ENCODE data around the gene WDR45B.
"Not testable (repeated sequence)": the region's sequence is repeated elsewhere in the genome, so short reads cannot be mapped to it uniquely, and the experiment has no call there.

Gene WDR45B

DNA sequence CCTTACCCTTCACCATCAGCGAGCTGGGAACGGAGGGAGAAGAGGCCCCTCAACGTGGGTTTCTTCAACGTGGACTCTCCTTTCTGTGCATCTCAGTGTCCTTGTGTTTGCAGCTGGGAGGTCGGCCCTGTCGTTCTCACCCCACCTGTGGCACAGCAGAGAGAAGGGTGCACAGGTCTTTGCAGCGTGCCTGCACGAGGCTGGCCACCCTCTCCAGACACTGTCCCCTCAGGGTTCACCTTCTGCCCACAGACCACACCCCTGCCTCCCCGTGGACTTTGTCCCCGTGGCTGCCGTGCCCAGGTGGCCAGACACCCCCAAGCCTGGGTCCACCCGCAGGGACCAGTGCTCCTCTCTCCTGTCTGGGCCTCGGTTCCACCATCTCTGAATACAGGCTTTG is 7.3 kb upstream of the WDR45B start:
- DNase-seq, result no peak

DNA sequence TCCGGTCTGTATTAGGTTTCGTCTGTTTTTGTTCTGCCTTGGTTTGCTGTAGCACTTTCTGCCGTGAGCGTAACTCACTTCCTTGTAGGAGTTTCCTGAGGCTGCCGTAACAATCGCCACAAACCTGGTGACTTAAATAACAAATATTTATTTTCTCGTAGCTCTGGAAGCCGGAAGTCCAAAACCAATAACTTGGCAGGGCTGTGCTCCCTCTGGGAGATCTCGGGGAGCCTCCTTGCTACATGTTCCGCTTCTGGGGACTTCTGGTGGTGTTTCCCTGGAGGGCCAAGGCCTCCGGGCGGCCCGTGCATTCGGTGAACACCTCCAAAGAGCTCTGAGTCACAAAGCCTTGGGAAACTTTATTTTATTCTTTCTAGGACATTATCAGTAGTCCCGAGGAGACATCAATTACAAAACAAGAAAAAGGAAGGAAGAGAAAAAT is 6.8 kb upstream of the WDR45B start:
- DNase-seq, result no peak

DNA sequence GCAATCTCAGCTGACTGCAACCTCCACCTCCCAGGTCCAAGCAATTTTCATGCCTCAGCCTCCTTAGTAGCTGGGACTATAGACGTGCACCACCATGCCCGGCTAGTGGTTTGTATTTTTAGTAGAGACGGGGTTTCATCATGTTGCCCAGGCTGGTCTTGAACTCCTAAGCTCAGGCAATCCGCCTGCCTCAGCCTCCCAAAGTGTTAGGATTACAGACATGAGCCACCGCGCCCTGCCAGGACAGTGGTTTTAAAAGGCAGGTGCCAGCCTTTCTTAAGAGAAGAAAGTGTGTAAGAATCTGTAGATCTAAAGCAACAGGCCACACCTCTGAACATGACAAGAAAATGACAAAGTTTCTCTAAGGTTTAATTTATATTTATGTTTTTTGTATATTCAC is 6.4 kb upstream of the WDR45B start:
- not testable (repeated sequence) for DNase-seq

DNA sequence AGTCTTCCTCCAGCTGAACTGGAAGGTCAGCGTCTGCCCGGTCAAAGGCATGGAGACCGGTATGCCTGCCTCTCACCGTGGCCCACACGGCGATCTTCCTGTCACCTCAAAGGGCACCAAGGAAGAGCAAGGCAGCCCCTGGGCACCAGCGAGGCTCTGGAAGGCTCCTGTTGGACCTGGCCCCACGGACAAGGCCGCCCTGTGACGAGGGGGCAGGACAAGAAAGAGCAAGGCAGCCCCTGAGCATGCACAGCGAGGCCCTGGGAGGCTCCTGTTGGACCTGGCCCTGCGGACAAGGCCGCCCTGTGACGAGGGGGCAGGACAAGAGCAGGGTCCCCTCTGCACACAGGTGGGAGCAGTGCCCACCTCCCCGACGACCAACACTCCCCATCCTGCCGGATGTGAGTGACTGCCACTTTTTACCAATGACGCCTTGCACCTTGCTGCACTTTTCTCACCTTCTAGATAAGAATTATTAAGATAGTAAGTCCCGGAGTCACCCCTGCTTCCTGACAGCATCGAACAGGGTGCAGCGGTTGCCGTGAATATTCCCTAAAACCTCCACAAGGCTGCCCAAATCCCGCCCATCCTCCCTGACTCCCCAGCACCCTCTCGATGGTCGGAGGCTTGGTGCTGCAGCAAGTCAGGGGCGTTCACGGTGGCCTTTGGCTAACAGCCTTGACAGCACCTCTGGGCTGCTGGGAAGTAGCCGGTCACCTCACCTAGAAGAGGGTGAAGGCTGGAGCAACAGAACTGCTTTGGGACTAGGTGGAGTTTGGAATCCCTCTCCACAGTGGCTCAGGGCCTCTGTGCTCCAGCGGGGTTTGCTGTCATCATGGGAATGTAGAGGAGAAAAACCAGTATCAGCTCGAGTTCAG is 5.6 kb upstream of the WDR45B start:
- no peak for DNase-seq

DNA sequence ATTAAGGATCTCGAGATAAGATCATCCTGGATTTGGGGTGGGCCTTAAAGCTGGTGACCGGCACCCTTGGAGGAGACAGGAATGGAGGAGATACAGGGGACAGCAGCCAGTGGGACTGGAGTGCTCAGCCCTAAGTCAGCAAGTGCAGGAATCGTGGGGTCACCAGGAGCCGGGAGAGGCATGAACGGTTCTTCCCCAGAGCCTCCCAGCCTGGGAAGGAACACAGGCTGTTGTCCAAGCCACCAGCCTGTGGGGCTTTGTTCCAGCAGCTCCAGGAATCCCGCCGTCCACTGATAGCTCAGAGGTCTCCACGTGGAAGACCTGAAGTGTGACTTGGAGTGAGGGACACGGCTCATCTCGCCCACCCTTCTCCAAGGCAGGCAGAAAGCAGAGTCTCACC is 2.5 kb upstream of the WDR45B start:
- no peak for DNase-seq

DNA sequence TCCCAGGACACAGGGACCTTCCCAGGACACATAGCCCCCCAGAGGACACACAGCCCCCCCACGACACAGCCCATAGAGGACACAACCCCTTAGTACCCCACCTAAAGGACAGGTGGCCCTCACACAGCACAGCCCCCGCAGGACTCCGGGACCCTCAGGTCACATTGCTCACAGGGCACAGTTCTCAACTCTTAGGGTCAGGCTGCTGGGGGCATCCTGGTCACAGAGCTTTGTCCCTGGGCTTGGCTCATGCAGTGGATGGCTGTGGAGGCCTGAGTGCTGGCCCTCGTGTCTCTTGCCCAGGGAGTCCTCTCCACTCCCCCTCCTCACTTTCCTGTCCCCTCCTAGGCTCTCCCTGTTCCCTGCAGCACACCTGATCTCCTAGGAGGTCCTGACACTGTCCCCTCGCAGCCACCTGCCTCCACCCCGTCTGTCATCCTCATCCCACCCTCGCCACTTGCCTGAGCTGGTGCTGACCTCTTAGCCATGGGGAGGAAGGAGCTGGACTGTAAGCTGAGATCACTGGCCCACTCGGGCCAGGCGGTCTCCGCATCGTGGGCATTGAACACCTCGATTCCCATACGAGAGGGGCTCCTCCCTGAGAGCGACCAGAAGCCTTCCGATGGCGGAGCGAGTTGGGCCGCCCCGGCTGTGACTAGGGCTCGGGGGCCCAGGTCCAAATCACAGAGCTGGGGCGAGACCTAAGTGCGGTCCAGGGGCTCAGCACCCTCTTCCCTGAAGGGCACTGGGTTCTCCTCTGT is 1.4 kb upstream of the WDR45B start:
- no peak for DNase-seq

DNA sequence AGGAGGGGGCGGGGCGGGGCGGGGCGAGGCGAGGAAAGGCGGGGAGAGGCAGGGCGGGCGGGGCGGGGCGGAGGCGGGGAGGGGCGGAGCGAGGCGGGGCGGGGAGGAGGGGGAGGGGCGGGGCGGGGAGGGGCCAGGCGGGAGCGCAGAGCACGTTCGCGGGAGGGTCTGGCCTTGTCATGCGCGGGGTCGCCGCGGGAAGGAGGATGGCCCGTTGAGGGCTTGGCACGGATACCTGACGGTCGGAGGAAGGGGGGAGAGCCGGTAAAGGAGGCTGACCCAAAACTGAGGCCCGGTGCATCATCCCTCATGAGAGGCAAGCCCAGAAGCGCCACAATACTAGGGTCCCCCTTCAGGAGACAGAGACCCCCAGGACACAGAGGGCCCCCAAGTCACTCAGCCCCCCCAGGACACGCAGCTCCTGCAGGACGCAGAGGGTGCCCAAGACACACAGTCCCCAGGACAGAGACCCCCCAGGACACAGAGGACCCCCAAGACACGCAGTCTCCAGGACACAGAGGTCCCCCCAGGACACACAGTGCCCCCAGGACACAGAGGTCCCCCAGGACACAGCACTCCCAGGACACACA is 593 bp upstream of the WDR45B start:
- peak; percentile 65 for DNase-seq

DNA sequence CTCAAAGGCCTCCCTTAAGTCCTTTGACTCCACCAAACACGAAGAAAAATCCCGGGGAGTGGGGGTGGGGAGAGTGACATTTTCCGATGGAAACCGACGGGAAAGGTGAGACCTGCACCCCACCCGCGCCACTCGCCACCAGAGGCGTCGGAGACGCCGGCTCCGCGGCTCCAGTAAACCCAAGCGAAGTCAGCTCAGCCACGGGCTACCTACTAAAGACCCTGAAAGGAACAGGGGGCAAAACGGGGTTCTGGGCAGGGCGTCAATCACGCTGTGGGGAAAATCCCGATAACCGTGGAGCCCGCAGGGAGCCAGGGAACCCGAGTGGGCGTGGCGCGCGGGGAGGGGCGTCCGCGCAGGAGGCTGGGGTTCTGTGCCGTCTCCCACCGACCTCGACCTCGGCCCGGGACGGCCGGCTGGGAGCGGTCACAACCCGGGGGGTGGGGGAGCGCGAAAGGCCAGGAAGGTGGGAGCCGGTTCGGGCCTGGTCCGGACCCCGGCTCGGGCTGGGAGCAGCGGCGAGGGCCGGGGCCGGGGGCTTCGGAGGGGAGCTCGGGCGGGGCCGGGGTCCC is 565 bp downstream of the WDR45B start:
- DNase-seq, result peak; percentile 49

DNA sequence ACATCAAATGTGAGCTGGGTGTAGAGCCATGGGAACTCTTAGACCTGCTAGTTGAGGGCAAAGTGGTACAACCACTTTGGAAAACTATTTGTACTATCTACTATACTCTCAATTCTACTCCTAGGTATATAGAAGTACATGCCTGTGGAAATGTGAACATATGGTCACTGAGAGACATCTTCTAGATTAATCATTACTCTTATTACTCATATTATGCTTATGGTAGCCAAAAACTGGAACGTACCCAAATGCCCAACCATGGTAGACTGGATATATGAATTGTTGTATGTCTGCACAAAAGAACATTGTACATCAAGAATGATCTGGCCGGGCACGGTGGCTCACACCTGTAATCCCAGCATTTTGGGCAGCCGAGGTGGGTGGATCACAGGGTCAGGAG is 2.7 kb downstream of the WDR45B start:
- no peak for DNase-seq

DNA sequence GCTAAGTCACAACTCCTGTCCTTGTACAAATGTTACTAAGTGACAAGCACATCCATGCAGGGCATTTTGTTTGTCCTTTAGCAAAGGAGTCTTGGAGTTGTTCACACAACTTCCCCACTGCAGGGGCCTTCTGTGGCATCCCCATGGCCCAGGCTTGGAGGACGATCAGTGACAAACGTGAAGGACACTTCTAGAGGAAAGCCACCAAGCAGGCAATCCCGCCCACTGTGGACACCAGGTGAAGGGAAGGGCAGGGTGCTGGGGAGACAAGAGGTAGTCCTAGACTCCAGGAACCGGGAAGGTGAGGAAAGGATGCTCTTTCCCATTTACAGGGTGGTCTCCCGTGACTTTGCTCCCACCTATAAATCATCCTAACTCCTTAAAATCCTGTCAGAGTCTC is 4.1 kb downstream of the WDR45B start:
- no peak for DNase-seq

DNA sequence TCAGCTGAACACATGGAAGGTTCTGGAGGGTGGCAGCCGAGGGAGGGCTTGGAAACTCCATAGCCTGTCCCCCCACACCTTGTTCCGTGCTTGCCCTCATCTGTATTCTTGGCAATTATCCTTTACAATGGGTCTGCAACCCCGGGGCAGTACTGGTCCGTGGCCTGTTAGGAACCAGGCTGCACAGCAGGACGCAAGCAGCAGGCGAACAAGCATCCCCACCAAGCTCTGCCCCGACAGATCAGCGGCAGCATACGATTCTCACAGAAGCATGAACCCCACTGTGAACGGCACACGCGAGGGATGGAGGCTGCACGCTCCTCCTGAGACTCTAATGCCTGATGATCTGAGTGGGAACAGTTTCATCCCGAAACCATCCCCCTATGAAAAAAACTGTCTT is 6.2 kb downstream of the WDR45B start:
- no peak for DNase-seq

DNA sequence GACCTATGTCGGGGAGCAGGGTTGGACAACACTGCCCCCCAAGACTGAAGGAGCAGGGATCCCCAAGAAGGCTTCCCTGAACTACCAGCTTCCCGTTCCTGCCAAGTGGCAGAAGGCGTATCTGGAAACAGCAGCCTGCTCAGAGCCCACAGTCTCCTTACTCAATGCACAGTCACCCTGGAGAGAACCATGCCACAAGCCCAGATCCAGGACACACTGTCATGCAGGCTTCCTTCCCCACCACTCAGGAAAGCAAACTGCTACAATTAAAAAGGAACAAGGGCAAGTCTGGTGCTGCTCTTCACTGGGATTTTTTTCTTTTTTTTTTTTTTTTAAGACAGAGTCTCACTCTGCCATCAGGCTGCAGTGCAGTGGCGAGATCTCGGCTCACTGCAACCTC is 8.2 kb downstream of the WDR45B start:
- DNase-seq, result no peak

DNA sequence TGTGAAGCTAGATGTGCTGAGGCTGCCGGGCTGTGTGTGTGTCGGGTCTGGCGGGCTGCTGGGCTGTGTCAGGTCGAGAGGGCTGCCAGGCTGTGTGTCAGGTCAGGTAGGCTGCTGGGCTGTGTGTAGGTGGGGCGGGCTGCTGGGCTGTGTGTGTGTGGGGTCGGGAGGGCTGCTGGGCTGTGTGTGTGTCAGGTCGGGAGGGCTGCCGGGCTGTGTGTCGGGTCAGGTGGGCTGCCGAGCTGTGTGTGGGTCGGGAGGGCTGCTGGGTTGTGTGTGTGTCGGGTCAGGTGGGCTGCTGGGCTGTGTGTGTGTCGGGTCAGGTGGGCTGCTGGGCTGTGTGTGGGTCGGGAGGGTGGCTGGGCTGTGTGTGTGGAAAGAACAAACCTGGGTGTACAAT is 8.6 kb downstream of the WDR45B start:
- no peak for DNase-seq

DNA sequence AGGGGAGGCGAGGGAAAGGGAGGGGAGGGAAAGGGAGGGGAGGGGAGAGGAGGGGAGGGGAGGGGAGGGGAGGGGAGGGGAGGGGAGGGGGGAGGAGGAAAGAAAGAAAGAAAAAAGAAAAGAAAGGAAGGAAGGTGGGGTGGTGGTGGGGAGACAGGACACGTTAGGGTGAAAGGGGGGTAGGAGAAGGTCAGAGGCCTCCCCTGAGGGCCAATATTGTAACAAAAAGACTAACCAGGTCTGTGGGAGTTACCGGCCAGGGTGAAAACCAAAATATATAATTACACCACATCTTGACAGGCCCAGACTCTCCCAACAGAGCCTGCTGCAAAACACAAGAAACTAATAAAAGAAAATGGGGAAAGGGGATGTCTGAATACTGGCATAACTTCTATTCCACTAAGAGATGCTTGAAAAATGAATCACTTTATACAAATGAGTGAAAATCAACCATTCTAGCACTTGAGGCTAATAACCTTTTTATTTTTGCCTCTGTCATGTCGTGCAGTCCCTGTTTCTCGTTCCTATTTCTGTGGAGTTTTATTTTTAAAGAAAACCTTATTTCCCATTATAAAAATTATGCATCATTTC is 10.0 kb downstream of the WDR45B start:
- DNase-seq, result no peak

DNA sequence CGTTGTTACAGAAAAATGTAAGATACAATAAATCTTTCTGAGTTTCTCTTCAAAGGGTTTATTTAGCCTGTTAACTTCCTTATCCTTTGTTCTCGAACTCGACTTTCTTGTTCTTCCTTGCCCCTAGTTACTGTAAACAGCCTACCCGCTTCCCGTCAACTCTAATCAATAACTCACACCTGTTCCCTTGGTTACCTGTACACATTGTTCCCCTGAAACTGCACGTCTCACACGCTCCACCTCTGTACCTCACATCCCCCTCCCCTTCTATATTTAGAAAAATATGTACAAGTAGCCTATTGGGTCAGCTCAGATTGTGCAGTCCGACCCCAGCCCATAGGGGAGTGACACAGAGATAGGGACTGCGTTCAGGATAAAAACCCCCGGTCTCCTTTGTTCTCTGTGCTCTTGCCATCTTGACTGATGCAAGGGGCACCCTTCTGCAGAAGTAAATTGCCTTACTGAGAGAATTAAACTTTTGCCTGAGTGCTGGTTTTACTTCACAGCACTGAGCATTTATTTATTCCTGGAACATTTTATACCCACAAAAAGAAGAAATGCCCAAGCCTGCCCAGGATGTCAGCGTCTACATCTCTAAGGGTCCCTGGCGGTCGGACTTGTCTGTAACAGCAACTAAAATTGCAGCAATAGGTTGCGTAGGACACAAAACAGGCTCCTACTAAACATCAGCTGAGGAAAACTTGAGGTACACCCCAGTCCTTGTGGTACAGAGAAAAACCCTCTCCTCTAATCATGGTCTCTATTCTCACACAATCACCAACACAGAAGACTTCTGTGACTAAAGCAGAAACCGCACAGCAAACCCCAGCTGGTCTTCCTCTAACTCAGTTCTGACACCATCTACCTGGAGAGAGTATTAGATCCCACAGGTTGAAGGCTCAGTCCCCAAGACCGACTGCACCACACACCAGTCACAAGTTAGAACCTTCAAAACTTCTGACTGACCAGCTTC is 11.3 kb downstream of the WDR45B start:
- DNase-seq, result peak; percentile 69

DNA sequence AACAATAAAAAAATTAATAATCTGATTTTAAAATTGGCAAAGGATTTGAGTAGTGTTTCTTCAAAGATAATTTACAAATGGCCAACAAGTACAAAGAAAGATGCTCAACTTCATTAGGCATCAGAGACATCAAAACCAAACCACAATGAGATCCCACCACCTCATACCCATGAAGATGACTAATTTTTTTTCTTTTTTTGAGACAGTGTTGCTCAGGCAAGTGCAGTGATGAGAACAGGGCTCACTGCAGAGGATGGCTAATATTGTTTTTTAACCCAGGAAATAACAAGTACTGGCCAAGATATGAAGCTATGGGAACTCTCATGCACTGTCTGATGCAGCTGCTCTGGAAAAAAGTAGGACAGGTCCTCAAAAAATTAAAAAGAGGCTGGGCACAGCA is 14.9 kb downstream of the WDR45B start:
- DNase-seq, result no peak

DNA sequence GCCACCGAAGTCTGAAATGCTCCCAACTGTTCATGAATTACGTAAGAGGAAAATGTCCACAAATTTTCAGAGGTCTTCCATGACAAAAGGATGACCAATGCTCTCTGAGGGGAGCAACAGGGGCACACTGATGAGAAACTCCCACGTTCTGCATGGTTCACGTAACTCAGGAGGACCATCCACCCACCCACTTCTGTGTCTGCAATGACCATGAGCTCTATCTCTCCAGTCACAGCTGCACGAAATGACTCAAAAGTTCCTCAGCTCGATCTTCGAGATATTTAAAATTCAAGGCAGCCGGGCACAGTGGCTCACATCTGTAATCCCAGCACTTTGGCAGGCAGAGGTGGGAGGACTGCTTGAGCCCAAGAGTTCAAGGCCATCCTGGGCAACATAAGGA is 15.8 kb downstream of the WDR45B start:
- no peak for DNase-seq

DNA sequence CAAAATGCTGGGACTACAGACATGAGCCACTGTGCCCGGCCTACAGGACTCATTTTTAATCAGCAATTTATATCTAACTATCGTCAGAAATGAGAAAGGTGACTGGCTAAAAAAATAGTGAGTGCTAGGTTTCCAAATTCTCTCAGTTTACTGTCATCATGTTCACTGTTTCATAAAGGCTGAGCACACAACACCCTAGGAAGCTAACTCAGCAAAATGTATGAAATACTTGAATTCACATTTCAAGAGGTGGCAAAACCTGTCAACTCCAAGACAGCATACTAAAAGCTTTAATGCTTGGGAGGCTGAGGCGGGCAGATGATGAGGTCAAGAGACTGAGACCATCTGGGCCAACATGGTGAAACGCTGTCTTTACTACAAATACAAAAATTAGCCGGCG is 16.7 kb downstream of the WDR45B start:
- DNase-seq, result no peak

DNA sequence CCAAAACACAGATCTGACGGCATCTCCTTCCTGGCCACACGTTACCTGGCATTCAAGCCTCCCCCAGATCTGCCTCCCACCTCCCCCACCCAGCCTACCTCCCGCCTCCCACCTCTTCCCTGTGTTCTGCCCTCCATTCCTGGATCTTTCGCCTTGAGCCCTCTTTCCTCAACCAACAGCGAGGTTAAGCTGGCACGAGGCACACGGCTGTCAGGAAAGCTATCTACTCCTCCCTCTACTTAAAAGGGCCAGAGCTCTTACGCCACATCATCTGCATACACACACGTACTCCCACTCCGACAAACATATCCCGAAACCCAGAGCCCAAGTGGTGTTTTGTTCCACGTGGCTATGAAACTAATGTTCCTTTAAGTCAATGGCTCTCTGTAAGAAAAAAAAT is 18.0 kb downstream of the WDR45B start:
- no peak for DNase-seq

DNA sequence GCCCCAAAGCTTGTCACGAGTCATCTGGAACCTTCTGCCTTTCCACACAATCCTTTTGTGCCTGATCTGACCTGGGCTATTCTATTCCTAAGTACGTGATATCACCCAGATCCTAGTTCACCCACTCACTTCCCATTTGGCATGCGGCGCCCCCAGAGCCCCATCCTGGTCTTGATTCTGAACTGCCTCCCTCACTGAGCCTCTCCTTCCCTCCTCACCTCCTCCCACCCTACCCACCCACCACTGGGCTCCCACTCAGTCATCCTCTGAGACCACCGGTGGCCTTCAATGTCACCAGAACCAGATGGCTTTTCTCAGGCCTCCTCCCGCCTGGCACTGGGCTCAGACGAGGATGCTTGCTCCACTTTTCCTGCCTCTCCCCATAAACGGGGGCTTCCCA is 18.5 kb downstream of the WDR45B start:
- no peak for DNase-seq

DNA sequence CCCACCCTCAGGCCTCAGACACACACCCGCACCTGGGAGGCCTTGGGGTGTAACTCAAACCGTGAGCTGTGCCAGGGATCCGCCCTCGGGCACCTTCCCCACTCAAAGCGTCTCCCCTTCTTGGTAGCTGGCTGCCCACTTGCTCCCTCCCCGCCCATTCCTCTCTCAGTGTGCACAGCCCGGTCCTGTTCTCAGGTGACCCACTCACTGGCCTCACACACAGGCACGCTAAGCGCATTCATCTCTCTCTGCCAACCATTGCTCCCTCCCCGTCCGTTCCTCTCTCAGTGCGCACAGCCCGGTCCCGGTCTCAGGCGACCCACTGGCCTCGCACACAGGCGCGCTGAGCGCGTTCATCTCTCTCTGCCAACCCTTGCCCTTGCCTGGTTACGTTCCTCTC is 20.8 kb downstream of the WDR45B start:
- no peak for DNase-seq

DNA sequence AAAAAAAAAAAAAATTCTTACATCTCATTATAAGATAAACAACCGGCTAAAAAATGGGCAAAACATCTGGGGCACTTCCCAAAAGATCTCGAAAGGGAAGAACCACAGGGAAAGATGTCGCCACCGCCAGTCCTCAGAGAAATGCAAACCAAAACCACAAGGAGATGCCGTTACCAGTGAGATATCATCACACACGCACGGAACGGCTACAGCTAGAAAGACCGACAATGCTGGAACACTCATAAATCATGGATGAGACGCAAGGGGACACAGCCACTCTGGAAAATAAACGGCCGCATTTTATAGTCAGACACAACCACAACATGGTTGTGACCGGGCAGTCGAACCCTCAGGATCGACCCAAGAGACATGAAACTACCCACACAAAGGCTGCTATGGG is 24.5 kb downstream of the WDR45B start:
- no peak for DNase-seq
